ENCODE measurements around the gene KIAA2012. TPM values are rescaled to one million over a fixed set of nuclear protein-coding genes. Genes with fewer than 3 reads are reported as not detected.

The KIAA2012 gene
- total and polyA plus RNA-seq, 8 donors = 0.04 to 0.09 TPM; not detected in 6

- FAIRE-seq (no peak), ATAC-seq (peak in 1 of 4 donors; percentile 20), DNase-seq (no peak)
- WGBS, 2 donors = 71 to 91% methylated on average over 4 of the region's 4 CpGs
- TF ChIP-seq, protein P1, sequence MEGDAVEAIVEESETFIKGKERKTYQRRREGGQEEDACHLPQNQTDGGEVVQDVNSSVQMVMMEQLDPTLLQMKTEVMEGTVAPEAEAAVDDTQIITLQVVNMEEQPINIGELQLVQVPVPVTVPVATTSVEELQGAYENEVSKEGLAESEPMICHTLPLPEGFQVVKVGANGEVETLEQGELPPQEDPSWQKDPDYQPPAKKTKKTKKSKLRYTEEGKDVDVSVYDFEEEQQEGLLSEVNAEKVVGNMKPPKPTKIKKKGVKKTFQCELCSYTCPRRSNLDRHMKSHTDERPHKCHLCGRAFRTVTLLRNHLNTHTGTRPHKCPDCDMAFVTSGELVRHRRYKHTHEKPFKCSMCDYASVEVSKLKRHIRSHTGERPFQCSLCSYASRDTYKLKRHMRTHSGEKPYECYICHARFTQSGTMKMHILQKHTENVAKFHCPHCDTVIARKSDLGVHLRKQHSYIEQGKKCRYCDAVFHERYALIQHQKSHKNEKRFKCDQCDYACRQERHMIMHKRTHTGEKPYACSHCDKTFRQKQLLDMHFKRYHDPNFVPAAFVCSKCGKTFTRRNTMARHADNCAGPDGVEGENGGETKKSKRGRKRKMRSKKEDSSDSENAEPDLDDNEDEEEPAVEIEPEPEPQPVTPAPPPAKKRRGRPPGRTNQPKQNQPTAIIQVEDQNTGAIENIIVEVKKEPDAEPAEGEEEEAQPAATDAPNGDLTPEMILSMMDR (IDR thresholded peaks at IDR 0.05) = no peak
- Histone ChIP-seq H3K4me1 (no peaks in the 10 kb centered on the region), H3K27me3 (no peaks in the 10 kb centered on the region), H3K4me3 (no peak overlapping the region), H3K9me3 (no peaks in the 10 kb centered on the region), H3K36me3 (no peaks in the 10 kb centered on the region), H3K27ac (no peak overlapping the region)
- intact Hi-C loops (cut with DNase I) = no loop called here
Observed at GRCh38 chr2:202122163-202122540, 49.1 kb downstream of the KIAA2012 start.

DNA sequence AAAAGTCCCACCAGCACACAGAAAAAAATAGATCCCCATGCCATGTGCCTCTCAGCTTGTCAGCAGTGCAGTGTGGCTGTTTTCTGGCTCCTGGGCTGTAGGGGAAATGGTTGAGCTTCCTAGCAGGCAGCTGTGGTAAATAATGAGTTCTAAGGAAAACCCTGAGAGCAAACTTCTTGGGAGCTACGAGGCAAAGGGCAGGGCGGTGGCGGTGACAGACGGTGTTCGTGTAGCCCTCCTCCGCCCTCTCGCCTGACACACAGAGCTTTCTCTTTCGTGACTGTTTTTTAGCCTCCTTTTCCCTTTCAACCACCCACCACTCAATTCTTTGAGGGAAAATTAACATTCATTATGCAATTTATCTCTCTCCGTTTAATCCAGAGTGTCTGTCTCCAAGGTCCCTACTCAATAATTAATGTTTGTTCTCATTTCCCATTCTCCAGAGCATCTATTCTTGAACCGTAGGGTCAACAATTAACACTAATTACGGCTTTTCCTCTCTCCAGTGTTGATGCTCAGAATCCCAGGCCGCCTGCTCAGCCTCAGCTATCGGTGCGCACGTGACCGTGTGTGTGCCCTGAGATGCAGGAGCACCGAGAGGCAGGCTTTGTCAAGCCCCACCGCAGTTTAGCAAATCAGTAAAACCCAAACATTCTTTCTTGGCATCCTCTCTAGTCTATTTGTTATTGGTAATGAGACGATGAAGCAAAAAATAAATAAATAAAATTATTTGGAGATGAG is 50.1 kb downstream of the KIAA2012 start:
- no peak for ATAC-seq
- WGBS, 2 donors = 39 to 47% methylated on average over 19 of the region's 19 CpGs
- no peak overlapping the region for H3K27ac ChIP-seq

GRCh38 chr2:202124286-202124685 is 51.2 kb downstream of the KIAA2012 start:
- Histone ChIP-seq H3K4me1 (no peaks in the 10 kb centered on the region), H3K9me3 (no peaks in the 10 kb centered on the region), H3K27ac (no peak overlapping the region), H3K4me3 (no peak overlapping the region), H3K36me3 (no peaks in the 10 kb centered on the region), H3K27me3 (no peaks in the 10 kb centered on the region)
- TF ChIP-seq, protein P1 (IDR thresholded peaks at IDR 0.05) = no peak
- DNase-seq = no peak
- no peak for FAIRE-seq
- intact Hi-C loops (cut with DNase I) = no loop called here
- WGBS, 2 donors = 54 to 60% methylated on average over 2 of the region's 2 CpGs
- ATAC-seq = no peak

More for the DNA sequence above, 50.1 kb downstream of the KIAA2012 start:
- TF ChIP-seq, protein P1 (IDR thresholded peaks at IDR 0.05) = no peak
- Histone ChIP-seq H3K36me3 (no peaks in the 10 kb centered on the region), H3K4me3 (no peak overlapping the region), H3K9me3 (no peaks in the 10 kb centered on the region), H3K27me3 (no peaks in the 10 kb centered on the region), H3K4me1 (no peaks in the 10 kb centered on the region)
- DNase-seq = no peak
- intact Hi-C loops (cut with DNase I) = no loop called here
- FAIRE-seq = no peak

DNA sequence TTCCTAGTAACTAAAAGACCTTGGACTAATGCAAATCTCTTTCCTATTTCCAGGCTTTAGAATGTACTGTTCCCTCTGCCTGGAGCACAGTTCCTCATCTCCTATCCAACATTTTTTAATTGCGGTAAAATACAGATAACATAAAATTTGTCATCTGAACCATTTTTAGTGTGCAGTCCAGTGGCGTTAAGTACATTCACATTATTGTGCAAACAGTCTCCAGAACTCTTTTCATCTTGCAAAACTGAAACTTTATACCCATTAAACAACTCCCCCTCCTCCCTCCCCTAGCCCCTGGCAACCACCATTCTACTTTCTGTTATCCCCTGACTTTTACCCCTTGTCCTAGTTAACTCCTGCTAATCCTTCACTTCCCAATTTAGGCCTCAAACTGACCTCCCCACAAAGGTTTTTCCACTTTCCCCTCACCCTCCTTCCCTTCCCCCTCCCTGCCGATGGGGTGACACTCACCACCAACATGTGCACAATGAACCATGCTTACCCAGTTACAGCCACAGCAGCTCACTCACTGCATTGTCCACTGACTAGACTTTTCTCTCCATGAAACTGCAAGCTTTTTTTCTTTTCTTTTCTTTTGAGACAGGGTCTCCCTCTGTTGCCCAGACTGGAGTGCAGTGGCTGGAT is 54.8 kb downstream of the KIAA2012 start:
- 57 to 62% methylated on average over 3 of the region's 3 CpGs for WGBS, 2 donors
- no peak for FAIRE-seq
- Histone ChIP-seq H3K9me3 (no peaks in the 10 kb centered on the region), H3K36me3 (no peaks in the 10 kb centered on the region), H3K4me3 (no peak overlapping the region), H3K27me3 (no peaks in the 10 kb centered on the region), H3K27ac (no peak overlapping the region), H3K4me1 (no peaks in the 10 kb centered on the region)
- DNase-seq = no peak
- no peak for ATAC-seq
- intact Hi-C loops (cut with DNase I) = no loop called here
- TF ChIP-seq, protein P1 (IDR thresholded peaks at IDR 0.05) = no peak

DNA sequence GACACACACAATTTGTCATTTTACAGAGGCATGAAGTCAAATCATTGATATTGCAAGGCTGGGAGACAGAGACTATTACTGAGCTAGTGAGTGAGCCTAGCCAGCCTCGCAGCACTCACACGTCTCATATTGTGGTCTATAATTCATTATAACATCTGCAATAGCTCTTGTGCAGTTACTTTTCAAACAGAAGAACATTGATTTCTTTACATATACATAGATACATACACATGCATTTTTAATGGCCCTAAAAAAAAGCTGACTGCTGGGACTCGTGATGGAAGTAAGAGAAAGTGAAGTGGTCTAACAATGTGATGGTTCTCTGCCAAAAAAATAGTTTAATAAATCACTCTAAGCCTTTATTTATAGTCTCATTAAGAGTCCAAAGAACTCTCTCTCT is 56.8 kb downstream of the KIAA2012 start:
- H3K36me3 ChIP-seq = no peaks in the 10 kb centered on the region
- ATAC-seq (no peak), DNase-seq (no peak), FAIRE-seq (no peak)
- 61 to 76% methylated on average over 3 of the region's 3 CpGs for WGBS, 2 donors
- H3K4me1 ChIP-seq = no peaks in the 10 kb centered on the region
- H3K27ac ChIP-seq = no peak overlapping the region
- TF ChIP-seq, protein P1 (IDR thresholded peaks at IDR 0.05) = no peak
- H3K27me3 ChIP-seq = no peaks in the 10 kb centered on the region
- H3K9me3 ChIP-seq = no peaks in the 10 kb centered on the region
- intact Hi-C loops (cut with DNase I) = no loop called here
- no peak overlapping the region for H3K4me3 ChIP-seq

Data from pancreas (tissue), 10 donors.